ENCODE results near the gene PROX1.

PROX1 gene

GRCh38 chr1:214002472-214002871, 14.7 kb downstream of the PROX1 start:
- Mint-ChIP-seq H3K36me3 (ENCODE audit: low read depth) (no peaks in the 10 kb centered on the region), H3K9me3 (no peaks in the 10 kb centered on the region), H3K27me3 (peaks cover 9% of the 10 kb centered on the region), H3K4me3 (no peak overlapping the region), H3K4me1 (ENCODE audit: low read depth) (no peaks in the 10 kb centered on the region), H3K27ac (no peak overlapping the region)

GRCh38 chr1:214003233-214003632, 15.5 kb downstream of the PROX1 start:
- no peak overlapping the region for H3K27ac Mint-ChIP-seq
- H3K4me3 Mint-ChIP-seq = no peak overlapping the region
- no peaks in the 10 kb centered on the region for H3K9me3 Mint-ChIP-seq
- H3K4me1 Mint-ChIP-seq (ENCODE audit: low read depth) = no peaks in the 10 kb centered on the region
- peaks cover 10% of the 10 kb centered on the region for H3K27me3 Mint-ChIP-seq
- H3K36me3 Mint-ChIP-seq (ENCODE audit: low read depth) = no peaks in the 10 kb centered on the region

DNA sequence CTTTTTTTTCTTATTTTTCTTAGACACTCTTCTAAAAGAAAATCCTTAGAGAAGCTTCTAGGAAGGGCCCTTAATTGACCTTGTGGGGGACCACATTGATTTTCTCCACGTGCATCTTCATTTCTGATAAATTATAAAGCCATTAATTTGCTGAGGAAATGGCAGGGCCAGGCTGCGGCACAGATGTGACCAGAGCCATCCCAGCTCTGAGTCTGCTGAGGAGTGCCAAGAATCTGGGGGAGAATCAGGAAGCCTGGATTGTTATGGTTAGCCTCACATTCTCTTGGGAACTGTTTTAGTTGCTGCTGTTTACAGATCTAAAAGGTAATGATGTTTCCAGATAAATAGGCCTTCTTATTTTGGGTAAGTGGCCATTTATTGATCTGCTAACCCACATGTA, 16.2 kb downstream of the PROX1 start:
- Mint-ChIP-seq H3K4me3 (no peak overlapping the region), H3K27me3 (peaks cover 11% of the 10 kb centered on the region), H3K27ac (no peak overlapping the region), H3K9me3 (no peaks in the 10 kb centered on the region), H3K36me3 (ENCODE audit: low read depth) (no peaks in the 10 kb centered on the region), H3K4me1 (ENCODE audit: low read depth) (no peaks in the 10 kb centered on the region)

GRCh38 chr1:214004795-214005194, 17.0 kb downstream of the PROX1 start:
- Mint-ChIP-seq H3K4me3 (no peak overlapping the region), H3K4me1 (ENCODE audit: low read depth) (no peaks in the 10 kb centered on the region), H3K9me3 (no peaks in the 10 kb centered on the region), H3K36me3 (ENCODE audit: low read depth) (no peaks in the 10 kb centered on the region), H3K27ac (no peak overlapping the region), H3K27me3 (peaks cover 11% of the 10 kb centered on the region)

- Mint-ChIP-seq H3K27me3 (peaks cover 15% of the 10 kb centered on the region), H3K4me1 (ENCODE audit: low read depth) (no peaks in the 10 kb centered on the region), H3K4me3 (no peak overlapping the region), H3K9me3 (no peaks in the 10 kb centered on the region), H3K36me3 (ENCODE audit: low read depth) (no peaks in the 10 kb centered on the region), H3K27ac (no peak overlapping the region)
Observed at GRCh38 chr1:214005708-214006107, 17.9 kb downstream of the PROX1 start.

DNA sequence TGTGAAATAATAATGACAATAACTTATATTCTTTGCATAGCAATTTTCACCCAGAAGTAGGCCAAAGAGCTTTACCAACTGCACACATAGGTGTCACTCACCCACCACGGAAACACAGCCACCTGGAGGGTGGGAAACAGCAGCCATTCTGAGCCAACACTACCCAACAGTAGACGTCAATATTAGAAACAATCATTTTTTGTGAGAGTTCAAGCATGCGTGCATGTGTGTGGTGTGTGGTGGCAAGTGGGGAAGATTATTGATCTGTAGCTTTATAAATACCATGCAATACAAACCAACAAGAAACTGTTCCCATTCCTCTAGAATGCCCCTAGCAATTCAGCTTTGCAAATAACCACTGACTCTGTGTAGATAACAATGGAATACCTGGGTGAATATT, 19.1 kb downstream of the PROX1 start:
- Mint-ChIP-seq H3K27ac (no peak overlapping the region), H3K4me1 (ENCODE audit: low read depth) (no peaks in the 10 kb centered on the region), H3K9me3 (no peaks in the 10 kb centered on the region), H3K27me3 (peaks cover 15% of the 10 kb centered on the region), H3K36me3 (ENCODE audit: low read depth) (no peaks in the 10 kb centered on the region), H3K4me3 (no peak overlapping the region)

DNA sequence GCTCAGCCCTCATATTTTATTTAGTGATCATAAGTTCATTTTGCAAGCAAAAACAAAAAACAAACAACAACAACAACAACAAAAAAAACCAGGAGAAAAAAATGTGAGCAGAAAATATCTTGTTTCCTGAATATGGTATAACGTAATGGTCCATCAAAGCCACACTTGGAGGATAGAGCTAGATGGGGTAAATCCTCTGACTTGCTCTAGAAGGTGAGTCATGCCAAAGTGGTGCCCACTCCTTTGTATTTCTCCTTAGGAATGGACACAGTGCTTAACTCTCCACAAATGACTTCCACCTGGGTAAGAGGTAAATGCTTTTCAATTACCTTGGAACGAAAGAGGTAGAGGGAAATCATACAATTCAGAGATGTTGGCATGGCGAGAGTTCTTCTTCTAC, 20.6 kb downstream of the PROX1 start:
- H3K9me3 Mint-ChIP-seq = no peaks in the 10 kb centered on the region
- H3K36me3 Mint-ChIP-seq (ENCODE audit: low read depth) = no peaks in the 10 kb centered on the region
- H3K4me3 Mint-ChIP-seq = no peak overlapping the region
- H3K27ac Mint-ChIP-seq = no peak overlapping the region
- peaks cover 15% of the 10 kb centered on the region for H3K27me3 Mint-ChIP-seq
- H3K4me1 Mint-ChIP-seq (ENCODE audit: low read depth) = no peaks in the 10 kb centered on the region

- no peaks in the 10 kb centered on the region for H3K4me1 Mint-ChIP-seq (ENCODE audit: low read depth)
- H3K27me3 Mint-ChIP-seq = peaks cover 18% of the 10 kb centered on the region
- H3K36me3 Mint-ChIP-seq (ENCODE audit: low read depth) = no peaks in the 10 kb centered on the region
- no peaks in the 10 kb centered on the region for H3K9me3 Mint-ChIP-seq
- no peak overlapping the region for H3K27ac Mint-ChIP-seq
- H3K4me3 Mint-ChIP-seq = no peak overlapping the region
Observed at GRCh38 chr1:214008791-214009422, 21.1 kb downstream of the PROX1 start.

- H3K27me3 Mint-ChIP-seq = peaks cover 17% of the 10 kb centered on the region
- no peaks in the 10 kb centered on the region for H3K4me1 Mint-ChIP-seq (ENCODE audit: low read depth)
- no peak overlapping the region for H3K27ac Mint-ChIP-seq
- H3K36me3 Mint-ChIP-seq (ENCODE audit: low read depth) = no peaks in the 10 kb centered on the region
- H3K9me3 Mint-ChIP-seq = no peaks in the 10 kb centered on the region
- H3K4me3 Mint-ChIP-seq = no peak overlapping the region
Observed at GRCh38 chr1:214009423-214010196, 21.8 kb downstream of the PROX1 start.

DNA sequence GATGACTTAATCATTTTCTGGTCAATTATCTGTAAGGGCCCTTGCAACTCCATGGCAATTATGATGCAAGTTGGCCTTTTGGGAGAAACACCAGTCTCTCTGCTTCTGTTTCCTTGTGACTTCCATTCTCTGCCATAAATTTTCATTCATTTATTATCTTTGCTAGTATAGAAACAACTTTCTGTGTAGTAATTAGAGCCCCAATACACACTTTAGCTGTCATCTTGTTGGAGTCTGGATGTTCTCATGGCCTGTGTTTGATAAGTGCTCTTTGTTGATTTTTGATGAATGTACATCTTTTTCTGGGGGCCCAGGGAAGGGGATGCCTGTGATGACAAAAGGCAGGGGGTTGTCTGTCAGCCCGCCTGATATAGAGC, 22.4 kb downstream of the PROX1 start:
- H3K27me3 Mint-ChIP-seq = peaks cover 14% of the 10 kb centered on the region
- no peaks in the 10 kb centered on the region for H3K4me1 Mint-ChIP-seq (ENCODE audit: low read depth)
- no peaks in the 10 kb centered on the region for H3K9me3 Mint-ChIP-seq
- no peak overlapping the region for H3K4me3 Mint-ChIP-seq
- no peak overlapping the region for H3K27ac Mint-ChIP-seq
- H3K36me3 Mint-ChIP-seq (ENCODE audit: low read depth) = no peaks in the 10 kb centered on the region

DNA sequence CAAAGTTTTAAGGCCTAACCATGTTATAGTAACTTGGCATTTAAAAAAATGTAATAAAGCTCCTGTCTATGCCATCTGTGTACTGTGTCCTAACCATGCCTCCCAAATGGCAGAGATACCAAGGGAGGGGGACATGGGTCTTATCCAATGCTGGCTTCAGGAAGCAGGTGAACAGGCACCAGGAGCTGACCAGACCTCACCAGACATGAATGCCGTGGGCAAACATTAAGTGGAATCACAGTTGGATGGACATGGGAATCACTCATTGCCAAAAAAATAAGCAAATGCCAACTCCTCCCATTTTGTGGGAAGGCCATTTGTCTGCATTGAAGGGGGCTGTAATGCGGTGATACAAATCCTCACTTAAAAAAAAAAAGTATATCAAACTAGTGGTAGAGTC, 22.9 kb downstream of the PROX1 start:
- Mint-ChIP-seq H3K9me3 (no peaks in the 10 kb centered on the region), H3K27me3 (peaks cover 11% of the 10 kb centered on the region), H3K36me3 (ENCODE audit: low read depth) (no peaks in the 10 kb centered on the region), H3K4me1 (ENCODE audit: low read depth) (no peaks in the 10 kb centered on the region), H3K27ac (no peak overlapping the region), H3K4me3 (no peak overlapping the region)

- Mint-ChIP-seq H3K36me3 (ENCODE audit: low read depth) (no peaks in the 10 kb centered on the region), H3K27ac (no peak overlapping the region), H3K4me3 (no peak overlapping the region), H3K4me1 (ENCODE audit: low read depth) (no peaks in the 10 kb centered on the region), H3K9me3 (no peaks in the 10 kb centered on the region), H3K27me3 (peaks cover 11% of the 10 kb centered on the region)
Observed at GRCh38 chr1:214012418-214012817, 24.6 kb downstream of the PROX1 start.

DNA sequence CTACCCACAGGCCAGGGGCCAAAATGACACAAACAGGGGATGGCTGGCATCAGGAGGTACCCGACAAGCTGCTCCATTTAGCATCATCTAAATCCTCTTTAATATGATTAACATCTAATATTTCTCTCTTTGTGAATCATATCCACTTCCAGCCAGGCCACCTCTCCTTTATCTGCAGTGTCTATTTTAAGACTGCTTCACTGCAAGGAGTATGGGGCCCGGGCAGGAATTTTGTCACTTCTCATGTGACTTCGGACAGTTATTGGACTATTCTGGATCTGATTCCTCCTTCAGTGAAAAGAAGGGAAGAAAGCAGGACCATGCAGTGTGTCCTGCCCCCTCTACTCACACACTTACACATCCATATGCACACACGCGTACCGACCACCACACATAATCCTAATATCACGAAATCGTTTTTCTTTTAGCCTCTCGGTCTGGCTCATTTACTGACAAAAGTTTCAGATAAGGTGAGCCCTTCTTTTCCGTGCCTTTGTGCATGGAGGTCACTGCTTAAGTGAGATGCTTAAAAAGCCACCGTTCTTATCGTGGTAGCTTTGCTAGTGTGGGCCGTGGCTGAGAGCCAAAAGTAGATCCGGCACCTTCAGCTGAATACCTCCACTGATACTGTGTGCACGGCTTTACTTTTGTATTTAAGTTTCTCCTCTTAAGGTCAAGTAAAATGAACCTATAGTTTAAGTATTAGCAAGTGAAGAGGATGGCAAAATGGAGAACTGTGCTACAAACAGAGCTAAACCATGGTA, 26.0 kb downstream of the PROX1 start:
- H3K4me1 Mint-ChIP-seq (ENCODE audit: low read depth) = no peaks in the 10 kb centered on the region
- H3K9me3 Mint-ChIP-seq = no peaks in the 10 kb centered on the region
- H3K27me3 Mint-ChIP-seq = peaks cover 8% of the 10 kb centered on the region
- H3K27ac Mint-ChIP-seq = no peak overlapping the region
- no peak overlapping the region for H3K4me3 Mint-ChIP-seq
- no peaks in the 10 kb centered on the region for H3K36me3 Mint-ChIP-seq (ENCODE audit: low read depth)

- Mint-ChIP-seq H3K27ac (no peak overlapping the region), H3K27me3 (peaks cover 8% of the 10 kb centered on the region), H3K4me3 (no peak overlapping the region), H3K4me1 (ENCODE audit: low read depth) (no peaks in the 10 kb centered on the region), H3K9me3 (no peaks in the 10 kb centered on the region), H3K36me3 (ENCODE audit: low read depth) (no peaks in the 10 kb centered on the region)
Observed at GRCh38 chr1:214014730-214015129, 27.0 kb downstream of the PROX1 start.

- Mint-ChIP-seq H3K27me3 (peaks cover 4% of the 10 kb centered on the region), H3K36me3 (ENCODE audit: low read depth) (no peaks in the 10 kb centered on the region), H3K27ac (no peak overlapping the region), H3K9me3 (no peaks in the 10 kb centered on the region), H3K4me3 (no peak overlapping the region), H3K4me1 (ENCODE audit: low read depth) (no peaks in the 10 kb centered on the region)
Observed at GRCh38 chr1:214017191-214017982, 29.6 kb downstream of the PROX1 start.
